Brain microvascular endothelial cell (primary cell): ENCODE measurements around the gene U2AF1L4.

Source experiments
- DNase-seq: peaks from one replicate; pipeline ENCODE4 v3.0.0-alpha.2; 2020
- H3K27ac ChIP-seq: fragments of 250-450 bp; sonication (Bioruptor Pico); 2 replicates; pipeline ENCODE4 v1.5.1; 2020; ENCODE audit warnings: mild to moderate bottlenecking, moderate library complexity
- H3K27me3 ChIP-seq: fragments of 250-450 bp; sonication (Bioruptor Pico); replicated peaks from 2 replicates; pipeline ENCODE4 v1.5.1; 2020; ENCODE audit warnings: mild to moderate bottlenecking
- H3K36me3 ChIP-seq: fragments of 250-450 bp; sonication (Bioruptor Pico); replicated peaks from 2 replicates; pipeline ENCODE4 v1.5.1; 2020; ENCODE audit warnings: mild to moderate bottlenecking
- H3K4me3 ChIP-seq: 2 replicates; pipeline ENCODE4 v1.5.1; 2011; ENCODE audit warnings: low read depth, mild to moderate bottlenecking, control low read depth, low read length, moderate library complexity
- in situ Hi-C: cut with HindIII; loops from 2 replicates; pipeline ENCODE4 v1.10.0; 2017; ENCODE audit warnings: low sequenced_read_pairs, low pct_ligation_motif_present
- TF ChIP-seq, protein P1 (sequence below): IDR thresholded peaks from 2 replicates; pipeline ENCODE4 v1.5.1; 2011; ENCODE audit warnings: low read depth, mild to moderate bottlenecking, moderate library complexity, low read length, control low read depth, inconsistent platforms; ENCODE audit errors: missing control alignments

Gene U2AF1L4

GRCh38 chr19:35768082-35768421, 22.8 kb upstream of the U2AF1L4 start:
- Histone ChIP-seq H3K27ac (no peak overlapping the region), H3K27me3 (no peaks in the 10 kb centered on the region), H3K4me3 (no peak overlapping the region), H3K36me3 (peaks cover 18% of the 10 kb centered on the region)
- in situ Hi-C loops: no loop called here
- TF ChIP-seq, protein P1, sequence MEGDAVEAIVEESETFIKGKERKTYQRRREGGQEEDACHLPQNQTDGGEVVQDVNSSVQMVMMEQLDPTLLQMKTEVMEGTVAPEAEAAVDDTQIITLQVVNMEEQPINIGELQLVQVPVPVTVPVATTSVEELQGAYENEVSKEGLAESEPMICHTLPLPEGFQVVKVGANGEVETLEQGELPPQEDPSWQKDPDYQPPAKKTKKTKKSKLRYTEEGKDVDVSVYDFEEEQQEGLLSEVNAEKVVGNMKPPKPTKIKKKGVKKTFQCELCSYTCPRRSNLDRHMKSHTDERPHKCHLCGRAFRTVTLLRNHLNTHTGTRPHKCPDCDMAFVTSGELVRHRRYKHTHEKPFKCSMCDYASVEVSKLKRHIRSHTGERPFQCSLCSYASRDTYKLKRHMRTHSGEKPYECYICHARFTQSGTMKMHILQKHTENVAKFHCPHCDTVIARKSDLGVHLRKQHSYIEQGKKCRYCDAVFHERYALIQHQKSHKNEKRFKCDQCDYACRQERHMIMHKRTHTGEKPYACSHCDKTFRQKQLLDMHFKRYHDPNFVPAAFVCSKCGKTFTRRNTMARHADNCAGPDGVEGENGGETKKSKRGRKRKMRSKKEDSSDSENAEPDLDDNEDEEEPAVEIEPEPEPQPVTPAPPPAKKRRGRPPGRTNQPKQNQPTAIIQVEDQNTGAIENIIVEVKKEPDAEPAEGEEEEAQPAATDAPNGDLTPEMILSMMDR: no peak
- DNase-seq: no peak

DNA sequence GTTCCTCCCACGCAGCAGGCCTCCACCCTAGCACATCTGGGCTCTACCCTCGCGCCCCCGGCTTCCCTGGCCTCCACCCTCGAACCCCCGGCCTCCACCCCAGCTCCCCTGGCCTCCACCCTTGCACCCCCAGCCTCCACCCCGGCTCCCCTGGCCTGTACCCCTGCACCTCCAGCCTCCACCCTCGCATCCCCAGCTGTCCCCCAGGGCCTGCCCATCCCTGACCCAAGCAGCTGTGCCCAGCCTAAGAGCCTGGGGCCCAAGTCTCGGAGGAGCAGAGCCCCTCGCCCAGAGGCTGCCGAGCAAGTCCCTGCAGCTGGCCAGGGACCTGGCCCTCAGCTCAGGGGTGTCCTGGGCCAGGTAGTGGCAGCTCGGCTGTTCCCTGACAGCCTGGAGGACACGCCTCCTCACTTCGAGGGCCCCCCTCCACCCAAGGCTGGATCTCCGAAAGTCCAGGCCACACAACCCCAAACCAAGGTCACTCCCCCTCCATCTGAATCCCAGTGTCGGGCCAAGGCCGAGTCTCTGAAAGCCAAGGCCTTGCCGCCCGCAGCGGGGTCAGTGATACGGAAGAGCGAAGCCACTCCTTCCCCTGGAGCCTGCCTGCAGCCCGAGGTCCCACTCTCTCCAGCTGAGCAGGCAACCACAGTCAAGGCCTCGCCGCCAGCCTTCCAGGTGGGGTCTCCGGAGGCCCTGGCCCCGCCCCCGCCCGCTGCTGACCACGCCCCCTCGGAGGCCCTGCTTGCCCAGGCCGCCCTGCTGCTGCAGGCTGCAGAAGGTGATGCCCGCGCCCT, 22.3 kb upstream of the U2AF1L4 start:
- Histone ChIP-seq H3K4me3 (no peak overlapping the region), H3K36me3 (peaks cover 18% of the 10 kb centered on the region), H3K27ac (no peak overlapping the region), H3K27me3 (no peaks in the 10 kb centered on the region)
- TF ChIP-seq, protein P1: no peak
- in situ Hi-C loops: no loop called here
- no peak for DNase-seq

- in situ Hi-C loops: no loop called here
- H3K36me3 ChIP-seq: peaks cover 23% of the 10 kb centered on the region
- DNase-seq: no peak
- H3K4me3 ChIP-seq: no peak overlapping the region
- no peak overlapping the region for H3K27ac ChIP-seq
- no peaks in the 10 kb centered on the region for H3K27me3 ChIP-seq
- TF ChIP-seq, protein P1: no peak
Observed at GRCh38 chr19:35766571-35767104, 21.4 kb upstream of the U2AF1L4 start.

- peaks cover 27% of the 10 kb centered on the region for H3K36me3 ChIP-seq
Observed at GRCh38 chr19:35764432-35765315, 19.5 kb upstream of the U2AF1L4 start.

GRCh38 chr19:35760711-35761349, 15.6 kb upstream of the U2AF1L4 start:
- DNase-seq: no peak
- Histone ChIP-seq H3K4me3 (no peak overlapping the region), H3K27ac (no peak overlapping the region), H3K36me3 (peaks cover 20% of the 10 kb centered on the region), H3K27me3 (no peaks in the 10 kb centered on the region)
- in situ Hi-C loops: no loop called here
- TF ChIP-seq, protein P1: no peak

More at GRCh38 chr19:35764432-35765315, 19.5 kb upstream of the U2AF1L4 start:
- Histone ChIP-seq H3K27me3 (no peaks in the 10 kb centered on the region), H3K4me3 (no peak overlapping the region), H3K27ac (no peak overlapping the region)
- TF ChIP-seq, protein P1: no peak
- DNase-seq: no peak
- in situ Hi-C loops: no loop called here
